Neural cell (in vitro differentiated cells): ENCODE data around the gene PDE4D. TPM values are rescaled to one million over a fixed set of nuclear protein-coding genes. Genes with fewer than 3 reads are reported as not detected.

Experiments used
- H2AFZ ChIP-seq: fragments of 200-600, 300-800 bp; sonication (generic), shearing (Covaris generic); 2 replicates; pipeline ENCODE4 v1.6.0; 2014; ENCODE audit warnings: low read depth, mild to moderate bottlenecking, antibody characterized with exemption, low read length, moderate library complexity
- H3F3A ChIP-seq: fragments of 200-600 bp; shearing (Covaris generic); 2 replicates; pipeline ENCODE4 v1.6.1; 2016; ENCODE audit warnings: mild to moderate bottlenecking, moderate library complexity, mixed read lengths, antibody characterized with exemption, low read length; ENCODE audit not compliant: insufficient read depth, poor library complexity, severe bottlenecking
- H3K27ac ChIP-seq: fragments of 200-600, 300-800 bp; sonication (generic), shearing (Covaris generic); 2 replicates; pipeline ENCODE4 v1.5.1; 2014; ENCODE audit warnings: mild to moderate bottlenecking, low read length, moderate library complexity
- H3K27me3 ChIP-seq: fragments of 300-800, 200-600 bp; sonication (generic), shearing (Covaris generic); 2 replicates; pipeline ENCODE4 v1.6.0; 2014; ENCODE audit warnings: mild to moderate bottlenecking, low read depth, low read length, moderate library complexity; ENCODE audit not compliant: insufficient read depth
- H3K36me3 ChIP-seq: fragments of 300-800, 200-600 bp; sonication (generic), shearing (Covaris generic); 2 replicates; pipeline ENCODE4 v1.5.1; 2014; ENCODE audit warnings: mild to moderate bottlenecking, antibody characterized with exemption, low read length, moderate library complexity; ENCODE audit not compliant: insufficient read depth
- H3K4me2 ChIP-seq: fragments of 300-800, 200-600 bp; sonication (generic), shearing (Covaris generic); 2 replicates; pipeline ENCODE4 v1.6.0; 2014; ENCODE audit warnings: mild to moderate bottlenecking, low read length
- H3K4me3 ChIP-seq: fragments of 300-800, 200-600 bp; sonication (generic), shearing (Covaris generic); 2 replicates; pipeline ENCODE4 v1.5.1; 2014; ENCODE audit warnings: mild to moderate bottlenecking, low read length, moderate library complexity
- H3K79me2 ChIP-seq: fragments of 200-600 bp; shearing (Covaris generic); replicated peaks from 2 replicates; pipeline ENCODE4 v1.6.0; 2014; ENCODE audit warnings: mild to moderate bottlenecking, low read length, moderate library complexity; ENCODE audit not compliant: insufficient read depth
- H3K9ac ChIP-seq: fragments of 300-800, 200-600 bp; sonication (generic), shearing (Covaris generic); 2 replicates; pipeline ENCODE4 v1.6.1; 2016; ENCODE audit warnings: mild to moderate bottlenecking, low read length, mixed read lengths
- H3K9me2 ChIP-seq: fragments of 200-600 bp; shearing (Covaris generic); 2 replicates; pipeline ENCODE4 v1.6.1; 2016; ENCODE audit warnings: mild to moderate bottlenecking, low read length, mixed read lengths; ENCODE audit not compliant: insufficient read depth
- H3K9me3 ChIP-seq: fragments of 200-600, 300-800 bp; sonication (generic), shearing (Covaris generic); 2 replicates; pipeline ENCODE4 v1.6.1; 2016; ENCODE audit warnings: mild to moderate bottlenecking, mixed run types, low read length, moderate library complexity, mixed read lengths
- H4K20me1 ChIP-seq: fragments of 200-600 bp; shearing (Covaris generic); 2 replicates; pipeline ENCODE4 v1.6.1; 2016; ENCODE audit warnings: mild to moderate bottlenecking, mixed run types; ENCODE audit not compliant: insufficient read depth
- EP300 ChIP-seq: fragments of 450-650 bp; conservative IDR thresholded peaks from 2 replicates; pipeline ENCODE4 v1.6.1; 2014; ENCODE audit warnings: antibody characterized with exemption, mild to moderate bottlenecking, moderate library complexity; ENCODE audit not compliant: poor library complexity, severe bottlenecking
- EZH2 ChIP-seq: fragments of 200-600, 300-800 bp; shearing (Covaris generic), sonication (generic); IDR thresholded peaks from 2 replicates; pipeline ENCODE4 v1.6.1; 2014; ENCODE audit warnings: antibody characterized with exemption, low read length, borderline replicate concordance, mild to moderate bottlenecking; ENCODE audit not compliant: insufficient read depth, poor library complexity, severe bottlenecking
- MXI1 ChIP-seq: fragments of 450-650 bp; conservative IDR thresholded peaks from 2 replicates; pipeline ENCODE4 v1.6.1; 2014; ENCODE audit warnings: antibody characterized with exemption, mild to moderate bottlenecking; ENCODE audit not compliant: poor library complexity, severe bottlenecking
- POLR2AphosphoS5 ChIP-seq: IDR thresholded peaks from 2 replicates; pipeline ENCODE4 v1.6.1; 2012
- RAD21 ChIP-seq: fragments of 450-650 bp; conservative IDR thresholded peaks from 2 replicates; pipeline ENCODE4 v1.6.1; 2014; ENCODE audit warnings: antibody characterized with exemption, mild to moderate bottlenecking, moderate library complexity
- SMC3 ChIP-seq: fragments of 450-650 bp; conservative IDR thresholded peaks from 2 replicates; pipeline ENCODE4 v1.6.1; 2014; ENCODE audit warnings: antibody characterized with exemption, mild to moderate bottlenecking, moderate library complexity; ENCODE audit not compliant: poor library complexity
- TAF1 ChIP-seq: IDR thresholded peaks from 2 replicates; pipeline ENCODE4 v1.6.1; 2012; ENCODE audit warnings: low read depth
- polyA plus RNA-seq: library from polyadenylated mRNA; depleted of rRNA; stranded (reverse); fragments of >200 nt; gene quantifications from 2 replicates; pipeline ENCODE4 v1.2.3, GENCODE V29; 2014
- TF ChIP-seq, protein P1 (sequence below): IDR thresholded peaks from 2 replicates; pipeline ENCODE4 v1.6.1; 2012; ENCODE audit warnings: borderline replicate concordance
- TF ChIP-seq, protein P2 (sequence below): fragments of 450-650 bp; IDR thresholded peaks from 2 replicates; pipeline ENCODE4 v1.5.1; 2014; ENCODE audit warnings: antibody characterized with exemption, mild to moderate bottlenecking, moderate library complexity; ENCODE audit not compliant: poor library complexity, severe bottlenecking

The PDE4D gene
- polyA plus RNA-seq, 1 donor from 2014 or later, result 42.8 TPM

GRCh38 chr5:59320420-59320819 lies 573.1 kb downstream of the PDE4D start:
- no peak overlapping the region for H3K4me3 ChIP-seq
- no peaks in the 10 kb centered on the region for H3K27me3 ChIP-seq
- no peak overlapping the region for H3K27ac ChIP-seq

GRCh38 chr5:59319250-59319649 lies 574.3 kb downstream of the PDE4D start:
- no peak overlapping the region for H3K4me2 ChIP-seq
- no peak for TF ChIP-seq SMC3
- TF ChIP-seq EZH2, result no peak
- no peak for TF ChIP-seq POLR2AphosphoS5
- TF ChIP-seq EP300, result no peak
- TF ChIP-seq, protein P1, sequence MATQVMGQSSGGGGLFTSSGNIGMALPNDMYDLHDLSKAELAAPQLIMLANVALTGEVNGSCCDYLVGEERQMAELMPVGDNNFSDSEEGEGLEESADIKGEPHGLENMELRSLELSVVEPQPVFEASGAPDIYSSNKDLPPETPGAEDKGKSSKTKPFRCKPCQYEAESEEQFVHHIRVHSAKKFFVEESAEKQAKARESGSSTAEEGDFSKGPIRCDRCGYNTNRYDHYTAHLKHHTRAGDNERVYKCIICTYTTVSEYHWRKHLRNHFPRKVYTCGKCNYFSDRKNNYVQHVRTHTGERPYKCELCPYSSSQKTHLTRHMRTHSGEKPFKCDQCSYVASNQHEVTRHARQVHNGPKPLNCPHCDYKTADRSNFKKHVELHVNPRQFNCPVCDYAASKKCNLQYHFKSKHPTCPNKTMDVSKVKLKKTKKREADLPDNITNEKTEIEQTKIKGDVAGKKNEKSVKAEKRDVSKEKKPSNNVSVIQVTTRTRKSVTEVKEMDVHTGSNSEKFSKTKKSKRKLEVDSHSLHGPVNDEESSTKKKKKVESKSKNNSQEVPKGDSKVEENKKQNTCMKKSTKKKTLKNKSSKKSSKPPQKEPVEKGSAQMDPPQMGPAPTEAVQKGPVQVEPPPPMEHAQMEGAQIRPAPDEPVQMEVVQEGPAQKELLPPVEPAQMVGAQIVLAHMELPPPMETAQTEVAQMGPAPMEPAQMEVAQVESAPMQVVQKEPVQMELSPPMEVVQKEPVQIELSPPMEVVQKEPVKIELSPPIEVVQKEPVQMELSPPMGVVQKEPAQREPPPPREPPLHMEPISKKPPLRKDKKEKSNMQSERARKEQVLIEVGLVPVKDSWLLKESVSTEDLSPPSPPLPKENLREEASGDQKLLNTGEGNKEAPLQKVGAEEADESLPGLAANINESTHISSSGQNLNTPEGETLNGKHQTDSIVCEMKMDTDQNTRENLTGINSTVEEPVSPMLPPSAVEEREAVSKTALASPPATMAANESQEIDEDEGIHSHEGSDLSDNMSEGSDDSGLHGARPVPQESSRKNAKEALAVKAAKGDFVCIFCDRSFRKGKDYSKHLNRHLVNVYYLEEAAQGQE, result no peak
- no peak for TF ChIP-seq TAF1
- TF ChIP-seq RAD21, result no peak
- no peaks in the 10 kb centered on the region for H3F3A ChIP-seq
- H3K27me3 ChIP-seq, result no peaks in the 10 kb centered on the region
- H3K9me3 ChIP-seq, result no peaks in the 10 kb centered on the region
- no peak overlapping the region for H3K27ac ChIP-seq
- no peaks in the 10 kb centered on the region for H3K79me2 ChIP-seq
- H3K9ac ChIP-seq, result no peak overlapping the region
- H4K20me1 ChIP-seq, result no peaks in the 10 kb centered on the region
- no peaks in the 10 kb centered on the region for H3K9me2 ChIP-seq
- no peak overlapping the region for H3K4me3 ChIP-seq
- H3K36me3 ChIP-seq, result no peaks in the 10 kb centered on the region
- H2AFZ ChIP-seq, result no peak overlapping the region

More at GRCh38 chr5:59320420-59320819, 573.1 kb downstream of the PDE4D start:
- Histone ChIP-seq H3K9me3 (no peaks in the 10 kb centered on the region), H3K36me3 (no peaks in the 10 kb centered on the region), H4K20me1 (no peaks in the 10 kb centered on the region), H2AFZ (no peak overlapping the region), H3K79me2 (no peaks in the 10 kb centered on the region), H3K9me2 (no peaks in the 10 kb centered on the region), H3F3A (no peaks in the 10 kb centered on the region), H3K4me2 (no peak overlapping the region), H3K9ac (no peak overlapping the region)
- TF ChIP-seq EZH2, result no peak
- TF ChIP-seq, protein P1, result no peak
- TF ChIP-seq, protein P2, sequence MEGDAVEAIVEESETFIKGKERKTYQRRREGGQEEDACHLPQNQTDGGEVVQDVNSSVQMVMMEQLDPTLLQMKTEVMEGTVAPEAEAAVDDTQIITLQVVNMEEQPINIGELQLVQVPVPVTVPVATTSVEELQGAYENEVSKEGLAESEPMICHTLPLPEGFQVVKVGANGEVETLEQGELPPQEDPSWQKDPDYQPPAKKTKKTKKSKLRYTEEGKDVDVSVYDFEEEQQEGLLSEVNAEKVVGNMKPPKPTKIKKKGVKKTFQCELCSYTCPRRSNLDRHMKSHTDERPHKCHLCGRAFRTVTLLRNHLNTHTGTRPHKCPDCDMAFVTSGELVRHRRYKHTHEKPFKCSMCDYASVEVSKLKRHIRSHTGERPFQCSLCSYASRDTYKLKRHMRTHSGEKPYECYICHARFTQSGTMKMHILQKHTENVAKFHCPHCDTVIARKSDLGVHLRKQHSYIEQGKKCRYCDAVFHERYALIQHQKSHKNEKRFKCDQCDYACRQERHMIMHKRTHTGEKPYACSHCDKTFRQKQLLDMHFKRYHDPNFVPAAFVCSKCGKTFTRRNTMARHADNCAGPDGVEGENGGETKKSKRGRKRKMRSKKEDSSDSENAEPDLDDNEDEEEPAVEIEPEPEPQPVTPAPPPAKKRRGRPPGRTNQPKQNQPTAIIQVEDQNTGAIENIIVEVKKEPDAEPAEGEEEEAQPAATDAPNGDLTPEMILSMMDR, result no peak
- TF ChIP-seq TAF1, result no peak
- no peak for TF ChIP-seq POLR2AphosphoS5
- TF ChIP-seq MXI1, result no peak
- no peak for TF ChIP-seq RAD21
- TF ChIP-seq SMC3, result no peak
- TF ChIP-seq EP300, result no peak
